ENCODE measurements around the gene TNFAIP8L3. TPM values are rescaled to one million over a fixed set of nuclear protein-coding genes. Genes with fewer than 3 reads are reported as not detected.

The TNFAIP8L3 gene
- total RNA-seq, 1 donor from 2014 or later, result not detected

GRCh38 chr15:51119120-51119519 is 24.4 kb upstream of the TNFAIP8L3 start:
- Mint-ChIP-seq H3K9me3 (ENCODE audit: unreplicated experiment) (peaks cover 3% of the 10 kb centered on the region), H3K27ac (ENCODE audit: unreplicated experiment) (no peak overlapping the region), H3K4me1 (ENCODE audit: low read depth, unreplicated experiment) (no peaks in the 10 kb centered on the region), H3K36me3 (ENCODE audit: unreplicated experiment) (peaks cover 4% of the 10 kb centered on the region), H3K27me3 (ENCODE audit: unreplicated experiment) (peaks cover 1% of the 10 kb centered on the region), H3K4me3 (ENCODE audit: unreplicated experiment) (no peak overlapping the region)
- TF ChIP-seq CTCF (IDR thresholded peaks at IDR 0.05; ENCODE audit: partially characterized antibody, unreplicated experiment), result no peak
- DNase-seq, result no peak

GRCh38 chr15:51117270-51117669 is 22.6 kb upstream of the TNFAIP8L3 start:
- no peak overlapping the region for H3K27ac Mint-ChIP-seq (ENCODE audit: unreplicated experiment)
- no peak for DNase-seq
- peaks cover 4% of the 10 kb centered on the region for H3K36me3 Mint-ChIP-seq (ENCODE audit: unreplicated experiment)
- H3K4me3 Mint-ChIP-seq (ENCODE audit: unreplicated experiment), result no peak overlapping the region
- TF ChIP-seq CTCF (IDR thresholded peaks at IDR 0.05; ENCODE audit: partially characterized antibody, unreplicated experiment), result no peak
- no peaks in the 10 kb centered on the region for H3K9me3 Mint-ChIP-seq (ENCODE audit: unreplicated experiment)
- H3K27me3 Mint-ChIP-seq (ENCODE audit: unreplicated experiment), result peaks cover 1% of the 10 kb centered on the region
- no peaks in the 10 kb centered on the region for H3K4me1 Mint-ChIP-seq (ENCODE audit: low read depth, unreplicated experiment)

GRCh38 chr15:51114437-51115119 is 19.9 kb upstream of the TNFAIP8L3 start:
- peaks cover 4% of the 10 kb centered on the region for H3K36me3 Mint-ChIP-seq (ENCODE audit: unreplicated experiment)
- H3K9me3 Mint-ChIP-seq (ENCODE audit: unreplicated experiment), result no peaks in the 10 kb centered on the region
- no peaks in the 10 kb centered on the region for H3K4me1 Mint-ChIP-seq (ENCODE audit: low read depth, unreplicated experiment)
- no peak for DNase-seq
- no peak overlapping the region for H3K27ac Mint-ChIP-seq (ENCODE audit: unreplicated experiment)
- no peak for TF ChIP-seq CTCF (IDR thresholded peaks at IDR 0.05; ENCODE audit: partially characterized antibody, unreplicated experiment)
- no peak overlapping the region for H3K4me3 Mint-ChIP-seq (ENCODE audit: unreplicated experiment)
- no peaks in the 10 kb centered on the region for H3K27me3 Mint-ChIP-seq (ENCODE audit: unreplicated experiment)

- Mint-ChIP-seq H3K27ac (ENCODE audit: unreplicated experiment) (no peak overlapping the region), H3K36me3 (ENCODE audit: unreplicated experiment) (no peaks in the 10 kb centered on the region), H3K27me3 (ENCODE audit: unreplicated experiment) (no peaks in the 10 kb centered on the region), H3K4me3 (ENCODE audit: unreplicated experiment) (no peak overlapping the region), H3K9me3 (ENCODE audit: unreplicated experiment) (no peaks in the 10 kb centered on the region), H3K4me1 (ENCODE audit: low read depth, unreplicated experiment) (peaks cover under 1% of the 10 kb centered on the region)
- DNase-seq, result no peak
- TF ChIP-seq CTCF (IDR thresholded peaks at IDR 0.05; ENCODE audit: partially characterized antibody, unreplicated experiment), result no peak
Measured at GRCh38 chr15:51112078-51112477, 17.4 kb upstream of the TNFAIP8L3 start.

- Mint-ChIP-seq H3K4me3 (ENCODE audit: unreplicated experiment) (no peak overlapping the region), H3K36me3 (ENCODE audit: unreplicated experiment) (no peaks in the 10 kb centered on the region), H3K9me3 (ENCODE audit: unreplicated experiment) (no peaks in the 10 kb centered on the region), H3K27ac (ENCODE audit: unreplicated experiment) (no peak overlapping the region), H3K4me1 (ENCODE audit: low read depth, unreplicated experiment) (peaks cover 2% of the 10 kb centered on the region), H3K27me3 (ENCODE audit: unreplicated experiment) (no peaks in the 10 kb centered on the region)
- no peak for DNase-seq
- TF ChIP-seq CTCF (IDR thresholded peaks at IDR 0.05; ENCODE audit: partially characterized antibody, unreplicated experiment), result no peak
Measured at GRCh38 chr15:51111061-51111460, 16.4 kb upstream of the TNFAIP8L3 start.
